Fibroblast of gingiva (primary cell): Measurements from ENCODE around the gene SIGLEC6.

Source experiments
- DNase-seq: peaks from one replicate; pipeline ENCODE4 v3.0.0-alpha.2; 2011; ENCODE audit warnings: low read depth

SIGLEC6 gene

DNA sequence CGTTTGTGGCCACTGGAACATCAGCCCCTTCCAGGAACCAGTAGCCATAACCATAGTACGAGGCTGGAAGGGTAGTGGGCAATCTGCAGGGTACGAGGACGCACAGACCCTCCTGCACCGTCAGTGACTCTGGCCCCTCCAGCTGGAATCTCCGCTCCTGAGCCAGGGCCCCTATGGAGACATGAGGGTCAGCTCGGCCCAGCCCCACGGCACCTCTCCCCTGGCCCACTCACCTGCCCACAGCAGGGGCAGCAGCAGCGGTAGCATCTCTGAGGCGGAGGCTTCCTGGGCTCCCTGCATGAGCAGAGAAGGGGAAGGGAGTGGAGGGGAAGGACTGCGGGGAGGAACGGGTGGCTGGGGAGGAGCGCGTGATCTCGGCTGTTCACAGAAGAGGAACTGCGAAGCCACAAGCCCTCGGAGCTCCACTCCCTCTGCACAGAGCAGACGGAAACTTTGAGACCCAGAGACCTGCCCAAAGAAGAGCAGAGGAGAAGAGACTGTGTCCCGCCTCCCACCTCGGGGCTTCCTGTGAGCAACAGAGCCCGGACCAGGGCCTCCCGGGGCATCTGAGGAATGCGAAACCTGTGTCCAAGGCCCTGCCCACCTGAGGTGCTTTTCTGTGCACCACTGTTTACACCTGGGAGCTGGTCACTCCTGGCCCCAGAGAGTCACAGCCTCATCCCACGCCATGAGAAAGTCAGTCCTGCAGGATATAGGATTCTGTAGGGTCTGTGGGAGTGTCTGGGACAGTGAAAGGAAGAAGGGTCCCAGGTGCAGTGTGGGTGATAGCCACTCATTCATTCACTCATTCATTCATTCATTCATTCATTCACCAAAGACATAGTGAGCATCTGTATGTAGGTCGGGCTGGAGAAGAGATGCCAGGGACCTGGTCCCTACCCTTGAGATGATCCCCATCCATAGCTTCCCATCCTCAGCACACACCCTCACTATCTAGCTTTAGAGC, at the start of gene SIGLEC6:
Gene SIGLEC6 (minus strand): TSS at position 322 of the 967 bp plus-strand sequence. CDS start 22 bp downstream, at position 300.
- DNase-seq, result no peak

DNA sequence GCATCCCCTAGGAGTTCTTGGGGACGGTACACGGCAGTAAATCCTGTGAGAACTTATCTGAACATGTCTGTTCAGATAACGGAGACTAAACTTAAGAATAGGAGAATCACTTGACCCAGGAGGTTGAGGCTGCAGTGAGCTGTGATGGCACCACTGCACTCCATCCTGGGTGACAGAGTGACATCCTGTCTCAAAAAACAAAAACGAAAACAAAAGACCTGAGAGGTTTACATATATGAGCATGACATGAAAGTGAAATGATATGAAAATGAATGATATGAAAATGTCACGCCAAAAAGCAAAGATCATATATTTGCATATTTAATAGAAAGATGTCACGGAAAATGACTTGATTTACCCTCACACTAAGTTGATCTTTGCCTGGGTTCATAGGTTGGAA, 45.4 kb upstream of the SIGLEC6 start:
- DNase-seq, result no peak

DNA sequence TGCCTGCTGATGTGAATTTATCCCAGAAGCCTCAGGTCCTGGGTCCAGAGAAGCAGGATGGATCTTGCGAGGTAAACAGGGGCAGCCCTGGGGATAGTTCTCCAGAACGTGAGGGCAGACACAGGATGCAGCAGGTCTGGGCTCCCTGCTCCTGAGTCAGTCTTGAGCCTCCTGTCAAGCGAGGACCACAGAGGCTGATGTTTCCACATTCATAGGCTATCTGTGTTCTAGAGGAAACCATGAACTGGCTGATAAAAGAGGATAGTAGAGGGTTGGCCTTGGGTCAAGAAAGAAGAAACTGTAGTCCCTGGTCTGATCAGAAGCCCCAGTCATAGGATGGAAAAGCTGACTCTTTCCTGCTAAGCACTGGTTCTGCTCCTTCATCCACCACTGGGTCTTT, 41.9 kb upstream of the SIGLEC6 start:
- DNase-seq, result no peak

GRCh38 chr19:51572908-51573307, 41.4 kb upstream of the SIGLEC6 start:
- DNase-seq, result no peak

GRCh38 chr19:51572410-51572809, 40.9 kb upstream of the SIGLEC6 start:
- no peak for DNase-seq

DNA sequence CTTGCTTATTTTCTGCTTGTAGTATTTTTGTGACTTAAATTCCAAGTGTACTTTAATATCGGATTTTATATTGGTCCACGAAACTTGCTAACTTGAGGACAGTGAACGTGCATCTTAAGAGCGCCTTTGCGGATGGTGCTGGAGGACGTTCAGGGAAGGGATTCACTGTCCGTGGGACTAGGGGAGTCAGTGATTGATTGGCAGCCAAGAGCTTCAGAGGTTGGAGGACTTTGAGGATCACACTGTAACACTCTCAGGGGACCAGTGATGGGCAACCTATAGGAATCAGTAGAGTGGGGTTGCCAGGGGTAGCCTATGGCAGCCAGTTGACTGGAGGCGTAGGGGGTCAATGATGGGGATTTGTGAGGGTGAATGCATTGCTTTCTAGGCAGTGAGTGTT, 40.1 kb upstream of the SIGLEC6 start:
- DNase-seq, result no peak

DNA sequence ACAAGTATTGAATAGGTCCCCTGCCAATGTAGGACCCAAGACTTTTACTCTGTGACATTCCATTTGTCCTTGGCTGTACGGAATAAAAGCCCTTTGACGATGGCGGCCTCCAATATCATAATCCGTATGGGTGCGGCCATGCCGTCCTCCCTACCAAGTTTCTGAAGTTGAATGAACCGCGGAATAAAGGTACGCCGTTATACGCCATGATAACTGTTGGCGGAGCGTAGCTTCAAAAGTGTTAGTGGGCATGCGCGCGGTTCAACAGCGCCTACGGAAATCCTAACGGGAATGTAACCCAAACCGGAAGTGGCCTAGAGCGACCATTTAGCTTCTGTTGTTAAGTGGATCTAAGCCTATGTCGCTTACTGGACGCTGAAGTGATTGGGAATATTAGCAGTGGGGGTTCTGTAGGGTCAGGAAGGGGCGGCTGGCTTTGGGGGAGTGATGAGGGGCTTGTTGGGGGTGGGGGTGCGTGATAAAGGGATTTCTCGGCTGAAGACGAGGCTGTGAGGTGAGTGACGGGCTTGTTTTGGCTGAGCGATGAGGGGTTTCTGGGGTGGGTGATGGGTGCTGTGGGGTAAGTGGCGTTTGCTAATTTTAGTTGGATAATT, 39.6 kb upstream of the SIGLEC6 start, which contains the start of gene ZNF175:
Gene ZNF175 (plus strand): TSS at position 322 of the 614 bp plus-strand sequence. CDS start 2,047 bp downstream, outside the sequence.
- DNase-seq, result peak; percentile 95

- no peak for DNase-seq
These were observed 37.0 kb upstream of the SIGLEC6 start for GRCh38 chr19:51568456-51568855.

GRCh38 chr19:51567583-51567982, 36.1 kb upstream of the SIGLEC6 start:
- DNase-seq, result no peak

GRCh38 chr19:51566489-51567100, 35.1 kb upstream of the SIGLEC6 start:
- DNase-seq, result no peak

- DNase-seq, result no peak
These were observed 34.1 kb upstream of the SIGLEC6 start for GRCh38 chr19:51565583-51565982.

DNA sequence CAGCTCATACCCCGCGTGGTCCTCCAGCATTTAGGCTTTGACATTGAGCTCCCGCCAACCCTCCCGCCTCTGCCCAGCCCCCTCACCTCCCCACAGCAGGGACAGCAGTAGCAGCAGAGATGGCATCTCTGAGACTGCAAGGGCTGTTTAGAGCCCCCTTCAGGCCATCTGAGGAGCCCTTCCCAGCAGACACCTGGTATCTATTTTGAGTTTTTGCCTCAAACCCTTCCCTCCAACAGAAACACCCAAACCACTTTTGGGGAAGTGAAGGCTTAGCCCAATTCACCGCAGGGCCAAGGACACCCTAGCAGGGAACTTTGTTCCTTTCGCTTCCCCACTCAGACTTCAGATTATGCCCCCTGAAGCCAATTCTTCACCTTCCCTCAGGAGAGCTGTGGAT, 33.3 kb upstream of the SIGLEC6 start:
- DNase-seq, result no peak

GRCh38 chr19:51560339-51560738, 28.9 kb upstream of the SIGLEC6 start:
- no peak for DNase-seq

GRCh38 chr19:51559240-51559639, 27.8 kb upstream of the SIGLEC6 start:
- no peak for DNase-seq

DNA sequence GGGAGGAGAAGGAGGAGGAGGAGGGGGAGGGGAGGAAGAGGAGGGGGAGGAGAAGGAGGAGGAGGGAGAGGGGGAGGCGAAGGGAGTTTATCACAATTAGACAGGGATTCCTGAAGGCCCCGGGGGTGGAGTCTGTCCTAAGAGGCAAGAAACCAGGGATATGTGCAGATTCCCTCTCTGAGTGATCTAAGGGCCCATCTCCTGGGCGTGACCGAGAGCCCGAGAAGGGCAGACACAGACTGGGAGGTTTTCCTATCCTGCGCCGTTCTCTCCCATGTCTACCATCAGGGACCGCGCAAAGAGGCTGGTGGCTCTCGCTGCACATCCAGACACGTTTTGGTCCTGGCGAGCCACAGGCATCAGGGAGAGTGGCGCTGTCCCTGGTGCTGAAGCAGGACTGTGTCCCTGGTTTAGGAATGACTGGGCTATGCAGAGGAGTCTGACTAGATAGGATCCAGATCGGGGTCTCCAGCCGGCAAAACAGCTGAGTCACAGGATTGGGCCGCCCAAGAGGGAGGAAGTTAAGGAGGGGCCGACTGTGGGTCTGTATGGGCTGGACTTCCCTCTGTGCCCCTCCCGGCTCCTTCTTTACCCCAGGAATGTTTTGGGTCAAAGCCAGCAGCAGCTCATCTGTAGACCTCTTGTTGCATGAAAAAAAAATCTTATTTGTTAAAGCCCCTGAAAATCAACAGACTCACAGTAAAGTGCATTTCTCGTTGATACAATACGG, 21.7 kb upstream of the SIGLEC6 start:
- peak; percentile 21 for DNase-seq

- no peak for DNase-seq
These were observed 21.1 kb upstream of the SIGLEC6 start for GRCh38 chr19:51552608-51552995.

DNA sequence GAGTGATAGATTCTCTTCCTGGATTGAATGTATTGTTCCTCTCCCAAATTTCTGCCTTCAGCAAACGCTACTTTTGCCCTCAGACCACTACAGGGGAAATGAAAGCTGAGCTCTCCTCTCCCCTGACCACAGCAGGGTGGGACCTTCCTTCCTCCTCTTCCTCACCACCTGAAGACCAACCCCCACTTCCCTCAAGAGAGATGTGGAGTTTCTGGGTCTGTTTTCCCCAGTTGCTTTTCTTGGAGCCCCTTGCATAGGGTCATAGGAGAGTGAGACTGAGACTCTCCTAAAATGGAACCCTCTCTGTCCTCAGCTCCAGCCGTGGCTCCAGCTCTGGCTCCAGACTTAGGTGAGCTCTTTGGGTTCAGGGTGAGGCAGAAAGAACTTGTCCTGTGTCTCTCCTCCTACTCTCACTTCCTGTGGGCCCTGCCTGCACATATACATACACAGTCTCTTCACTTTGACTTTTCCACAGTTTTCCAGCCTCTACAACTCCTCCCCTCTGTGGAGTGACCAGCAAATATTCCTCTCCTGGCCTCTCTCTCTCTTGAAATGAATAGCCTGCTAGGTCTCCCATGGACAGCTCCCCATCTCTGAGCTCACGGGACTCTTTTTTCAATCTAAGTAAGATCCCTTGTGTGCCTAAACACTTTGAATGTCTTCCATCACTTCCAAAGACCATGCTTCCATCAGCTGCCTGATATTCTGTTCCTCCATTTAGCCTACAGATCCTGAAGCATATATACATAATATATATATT, 20.4 kb upstream of the SIGLEC6 start:
- no peak for DNase-seq

- no peak for DNase-seq
These were observed 19.6 kb upstream of the SIGLEC6 start for GRCh38 chr19:51550848-51551672.

GRCh38 chr19:51549533-51550324, 18.3 kb upstream of the SIGLEC6 start:
- no peak for DNase-seq

DNA sequence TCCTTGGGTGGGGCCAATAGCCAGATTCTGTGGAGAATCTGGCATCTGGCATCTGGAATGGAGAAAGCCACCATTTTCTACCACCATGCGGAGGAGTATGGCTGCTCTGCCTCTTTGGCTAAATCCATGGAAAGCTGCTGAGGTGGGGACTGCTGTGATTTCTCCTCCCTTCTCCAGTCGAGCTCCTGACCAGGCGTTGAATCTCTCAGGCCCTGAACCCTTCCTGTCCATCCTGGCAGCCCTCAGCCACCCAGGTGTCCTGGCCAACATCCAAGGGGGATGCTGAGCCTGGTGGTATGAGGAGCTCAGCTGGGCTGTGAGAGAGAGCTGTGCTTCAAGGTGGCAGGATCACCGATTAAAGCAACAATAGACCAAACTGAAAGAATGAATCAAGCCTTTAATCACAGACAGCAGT, 17.4 kb upstream of the SIGLEC6 start:
- no peak for DNase-seq
